ENCODE data around the gene MGLL.

Gene MGLL

GRCh38 chr3:127792541-127793292 is 29.6 kb downstream of the MGLL start:
- H3K79me2 ChIP-seq (ENCODE audit: low read length): no peaks in the 10 kb centered on the region
- no peak overlapping the region for H3K4me2 ChIP-seq (ENCODE audit: low read depth, low read length)
- TF ChIP-seq CTCF (IDR thresholded peaks at IDR 0.05; ENCODE audit: low read length): no peak
- no peak for TF ChIP-seq EZH2 (optimal IDR thresholded peaks at IDR 0.05; ENCODE audit: low read depth, low read length)
- no peak for TF ChIP-seq EZH2phosphoT487 (IDR thresholded peaks at IDR 0.05; ENCODE audit: low read length)
- H3K27me3 ChIP-seq (replicated peaks; ENCODE audit: insufficient read depth, low read length): no peaks in the 10 kb centered on the region
- H3K36me3 ChIP-seq (replicated peaks; ENCODE audit: insufficient read depth, low read length): no peaks in the 10 kb centered on the region
- H3K9me3 ChIP-seq (replicated peaks; ENCODE audit: insufficient read depth, low read length): no peaks in the 10 kb centered on the region
- H2AFZ ChIP-seq (ENCODE audit: low read length): no peak overlapping the region
- H3F3A ChIP-seq (ENCODE audit: insufficient read depth, low read length): no peaks in the 10 kb centered on the region
- H3K9ac ChIP-seq (ENCODE audit: low read length): no peak overlapping the region
- no peaks in the 10 kb centered on the region for H3K9me2 ChIP-seq (replicated peaks; ENCODE audit: insufficient read depth, low read length)
- DNase-seq: no peak
- no peaks in the 10 kb centered on the region for H4K20me1 ChIP-seq (ENCODE audit: insufficient read depth, low read length)
- H3K4me1 ChIP-seq (ENCODE audit: low read length): no peaks in the 10 kb centered on the region
- no peak overlapping the region for H3K27ac ChIP-seq (ENCODE audit: low read length)
- H3K4me3 ChIP-seq (ENCODE audit: low read length): no peak overlapping the region

- Histone ChIP-seq H3K9ac (ENCODE audit: low read length) (no peak overlapping the region), H3K4me2 (ENCODE audit: low read depth, low read length) (no peak overlapping the region)
Measured at GRCh38 chr3:127791221-127791913, 30.9 kb downstream of the MGLL start.

DNA sequence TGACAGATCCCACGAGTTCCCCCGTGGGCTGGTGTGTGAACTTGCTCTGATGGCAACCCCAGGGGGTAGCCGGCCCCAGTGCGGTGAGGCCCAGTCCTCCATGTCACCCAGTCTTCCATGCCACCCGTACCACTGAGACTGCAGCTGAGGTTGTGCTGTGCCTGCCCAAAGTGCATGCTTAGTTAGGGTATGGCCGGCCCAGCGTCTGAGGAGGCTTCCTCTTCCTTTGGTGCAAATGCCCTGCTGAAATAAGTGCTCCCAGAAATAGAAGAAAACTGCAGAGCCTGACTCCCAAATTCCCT is 31.5 kb downstream of the MGLL start:
- Histone ChIP-seq H3K4me2 (ENCODE audit: low read depth, low read length) (no peak overlapping the region), H4K20me1 (ENCODE audit: insufficient read depth, low read length) (no peaks in the 10 kb centered on the region), H3K27ac (ENCODE audit: low read length) (no peak overlapping the region), H3K4me1 (ENCODE audit: low read length) (no peaks in the 10 kb centered on the region), H3K9me3 (replicated peaks; ENCODE audit: insufficient read depth, low read length) (no peaks in the 10 kb centered on the region), H3K9me2 (replicated peaks; ENCODE audit: insufficient read depth, low read length) (no peaks in the 10 kb centered on the region), H3K36me3 (replicated peaks; ENCODE audit: insufficient read depth, low read length) (no peaks in the 10 kb centered on the region), H3K9ac (ENCODE audit: low read length) (no peak overlapping the region), H3K27me3 (replicated peaks; ENCODE audit: insufficient read depth, low read length) (no peaks in the 10 kb centered on the region), H2AFZ (ENCODE audit: low read length) (0 out of 2 replicates have a peak overlapping the region, but pooled peaks have one; percentile 19), H3K4me3 (ENCODE audit: low read length) (no peak overlapping the region), H3K79me2 (ENCODE audit: low read length) (no peaks in the 10 kb centered on the region), H3F3A (ENCODE audit: insufficient read depth, low read length) (no peaks in the 10 kb centered on the region)
- no peak for DNase-seq
- TF ChIP-seq EZH2phosphoT487 (IDR thresholded peaks at IDR 0.05; ENCODE audit: low read length) (no peak), CTCF (IDR thresholded peaks at IDR 0.05; ENCODE audit: low read length) (no peak), EZH2 (optimal IDR thresholded peaks at IDR 0.05; ENCODE audit: low read depth, low read length) (no peak)

More at GRCh38 chr3:127791221-127791913, 30.9 kb downstream of the MGLL start:
- Histone ChIP-seq H3K9me2 (replicated peaks; ENCODE audit: insufficient read depth, low read length) (no peaks in the 10 kb centered on the region), H3K27me3 (replicated peaks; ENCODE audit: insufficient read depth, low read length) (no peaks in the 10 kb centered on the region), H3K4me3 (ENCODE audit: low read length) (no peak overlapping the region), H3K36me3 (replicated peaks; ENCODE audit: insufficient read depth, low read length) (no peaks in the 10 kb centered on the region), H3K9me3 (replicated peaks; ENCODE audit: insufficient read depth, low read length) (no peaks in the 10 kb centered on the region), H3K4me1 (ENCODE audit: low read length) (no peaks in the 10 kb centered on the region), H2AFZ (ENCODE audit: low read length) (0 out of 2 replicates have a peak overlapping the region, but pooled peaks have one; percentile 19), H4K20me1 (ENCODE audit: insufficient read depth, low read length) (no peaks in the 10 kb centered on the region), H3F3A (ENCODE audit: insufficient read depth, low read length) (no peaks in the 10 kb centered on the region), H3K79me2 (ENCODE audit: low read length) (no peaks in the 10 kb centered on the region), H3K27ac (ENCODE audit: low read length) (no peak overlapping the region)
- peak; percentile 36 for DNase-seq
- TF ChIP-seq EZH2phosphoT487 (IDR thresholded peaks at IDR 0.05; ENCODE audit: low read length) (no peak), CTCF (IDR thresholded peaks at IDR 0.05; ENCODE audit: low read length) (peak; percentile 45), EZH2 (optimal IDR thresholded peaks at IDR 0.05; ENCODE audit: low read depth, low read length) (no peak)

Data from MM.1S (cell line).